Left renal cortex interstitium (tissue), 4 donors: Measurements from ENCODE around the gene ENOPH1. TPM values are rescaled to one million over a fixed set of nuclear protein-coding genes. Genes with fewer than 3 reads are reported as not detected.

Experiments
- DNase-seq, 4 donors: peaks; one replicate each; pipeline ENCODE4 v3.0.0-alpha.2; 2013; ENCODE audit warnings: low read depth in 4 of 4, low spot score in 2 of 4, missing footprints in 1 of 4
- polyA plus RNA-seq, 4 donors: library from polyadenylated mRNA; unstranded; fragments of 120-200 nt; gene quantifications; one replicate each; pipeline ENCODE4 v1.2.1, GENCODE V29; 2013; ENCODE audit not compliant: insufficient read length in 4 of 4

Gene ENOPH1
- polyA plus RNA-seq, 4 donors: 59.4 to 78.9 (median 69.9) TPM

GRCh38 chr4:82500435-82501153 lies 70.2 kb downstream of the ENOPH1 start:
- DNase-seq: no peak

GRCh38 chr4:82501154-82501442 lies 70.7 kb downstream of the ENOPH1 start:
- no peak for DNase-seq

GRCh38 chr4:82508011-82508410 lies 77.6 kb downstream of the ENOPH1 start:
- no peak for DNase-seq

GRCh38 chr4:82508806-82509428 lies 78.5 kb downstream of the ENOPH1 start:
- no peak for DNase-seq

DNA sequence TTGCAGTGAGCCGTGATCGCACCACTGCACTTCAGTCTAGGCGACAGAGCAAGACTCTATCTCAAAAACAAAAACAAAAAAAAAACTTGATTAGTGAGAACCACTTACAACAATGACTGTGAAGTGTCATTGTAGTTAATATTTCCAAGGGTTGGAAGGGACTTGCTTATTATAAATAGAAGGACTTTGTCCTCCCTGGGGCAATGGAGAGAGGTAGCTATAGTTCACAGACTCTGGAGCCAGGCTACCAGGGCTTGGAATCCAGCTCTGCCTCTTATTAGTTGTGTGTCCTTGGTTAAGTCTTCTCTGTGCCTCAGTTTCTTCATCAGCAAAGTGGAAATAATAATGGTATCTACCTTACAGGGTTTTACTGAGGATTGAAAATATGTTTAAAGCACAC lies 79.8 kb downstream of the ENOPH1 start:
- no peak for DNase-seq

Other genes with a start within 250 kb of the ENOPH1 start
- gene HNRNPD, start 56.6 kb upstream of the ENOPH1 start, polyA plus RNA-seq: 100 to 1,000 TPM; 486 to 601 (median 524) TPM
- gene HNRNPDL, start 128 bp upstream of the ENOPH1 start, polyA plus RNA-seq: 100 to 1,000 TPM; 520 to 644 (median 577) TPM
- gene TMEM150C, start 131.4 kb downstream of the ENOPH1 start, polyA plus RNA-seq: 10 to 100 TPM; 20.4 to 28.1 (median 26.9) TPM